Suprapubic skin (tissue), 3 donors: ENCODE measurements around the gene TMEM131.
"Not testable (repeated sequence)": the region's sequence is repeated elsewhere in the genome, so short reads cannot be mapped to it uniquely, and the experiment has no call there.

Experiments
- EP300 ChIP-seq: sonication (generic); formaldehyde crosslinking; IDR thresholded peaks from one replicate; pipeline ENCODE4 v1.6.1; 2017; ENCODE audit warnings: antibody characterized with exemption
- TF ChIP-seq, protein P1 (sequence below), 2 donors: fragments of 200-600 bp in 1 of 2; fragments of 450-650 bp in 1 of 2; sonication (generic) in 1 of 2; IDR thresholded peaks; one replicate each; pipeline ENCODE4 v1.5.1; 2016 to 2019; ENCODE audit warnings: antibody characterized with exemption in 2 of 2, mild to moderate bottlenecking in 1 of 2, moderate library complexity in 1 of 2

DNA sequence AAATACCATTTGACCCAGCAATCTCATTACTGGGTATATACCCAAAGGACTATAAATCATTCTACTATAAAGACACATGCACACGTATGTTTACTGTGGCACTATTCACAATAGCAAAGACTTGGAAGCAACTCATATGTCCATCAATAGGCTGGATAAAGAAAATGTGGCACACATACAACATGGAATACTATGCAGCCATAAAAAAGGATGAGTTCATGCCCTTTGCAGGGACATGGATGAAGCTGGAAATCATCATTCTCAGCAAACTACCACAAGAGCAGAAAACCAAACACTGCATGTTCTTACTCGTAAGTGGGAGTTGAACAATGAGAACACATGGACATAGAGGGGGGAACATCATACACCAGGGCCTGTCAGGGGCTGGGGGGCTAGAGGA, 117.4 kb downstream of the TMEM131 start:
- TF ChIP-seq, protein P1, sequence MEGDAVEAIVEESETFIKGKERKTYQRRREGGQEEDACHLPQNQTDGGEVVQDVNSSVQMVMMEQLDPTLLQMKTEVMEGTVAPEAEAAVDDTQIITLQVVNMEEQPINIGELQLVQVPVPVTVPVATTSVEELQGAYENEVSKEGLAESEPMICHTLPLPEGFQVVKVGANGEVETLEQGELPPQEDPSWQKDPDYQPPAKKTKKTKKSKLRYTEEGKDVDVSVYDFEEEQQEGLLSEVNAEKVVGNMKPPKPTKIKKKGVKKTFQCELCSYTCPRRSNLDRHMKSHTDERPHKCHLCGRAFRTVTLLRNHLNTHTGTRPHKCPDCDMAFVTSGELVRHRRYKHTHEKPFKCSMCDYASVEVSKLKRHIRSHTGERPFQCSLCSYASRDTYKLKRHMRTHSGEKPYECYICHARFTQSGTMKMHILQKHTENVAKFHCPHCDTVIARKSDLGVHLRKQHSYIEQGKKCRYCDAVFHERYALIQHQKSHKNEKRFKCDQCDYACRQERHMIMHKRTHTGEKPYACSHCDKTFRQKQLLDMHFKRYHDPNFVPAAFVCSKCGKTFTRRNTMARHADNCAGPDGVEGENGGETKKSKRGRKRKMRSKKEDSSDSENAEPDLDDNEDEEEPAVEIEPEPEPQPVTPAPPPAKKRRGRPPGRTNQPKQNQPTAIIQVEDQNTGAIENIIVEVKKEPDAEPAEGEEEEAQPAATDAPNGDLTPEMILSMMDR (IDR thresholded peaks at IDR 0.05): not testable (repeated sequence)
- TF ChIP-seq EP300: not testable (repeated sequence)
